ENCODE data around the gene ATP5F1C.

GRCh38 chr10:7768417-7768816 is 19.6 kb upstream of the ATP5F1C start:
- TF ChIP-seq POLR2A (IDR thresholded peaks at IDR 0.05) (no peak), CTCF (IDR thresholded peaks at IDR 0.05) (no peak)

Measured in body of pancreas (tissue), 4 donors.